HUES64 (cell line): ENCODE results near the gene COA6.
"Not testable (repeated sequence)": the region's sequence is repeated elsewhere in the genome, so short reads cannot be mapped to it uniquely, and the experiment has no call there.

Source experiments
- H3K27ac ChIP-seq: 2 replicates; pipeline ENCODE4 v1.7.0; 2013; ENCODE audit warnings: low read depth, low read length, inconsistent platforms
- H3K27me3 ChIP-seq: 2 replicates; pipeline ENCODE4 v1.6.1; 2013; ENCODE audit warnings: mild to moderate bottlenecking, low read length; ENCODE audit not compliant: insufficient read depth
- H3K36me3 ChIP-seq: 2 replicates; pipeline ENCODE4 v1.6.1; 2013; ENCODE audit warnings: mild to moderate bottlenecking, low read length; ENCODE audit not compliant: insufficient read depth
- H3K4me1 ChIP-seq: 2 replicates; pipeline ENCODE4 v1.6.1; 2013; ENCODE audit warnings: mild to moderate bottlenecking, low read length, moderate library complexity; ENCODE audit not compliant: insufficient read depth
- H3K4me3 ChIP-seq: 2 replicates; pipeline ENCODE4 v1.5.1; 2013; ENCODE audit warnings: mild to moderate bottlenecking, low read length, moderate library complexity
- H3K9ac ChIP-seq: 2 replicates; pipeline ENCODE4 v1.6.1; 2013; ENCODE audit warnings: mild to moderate bottlenecking, low read depth, low read length
- H3K9me3 ChIP-seq: 2 replicates; pipeline ENCODE4 v1.6.1; 2013; ENCODE audit warnings: low read depth, low read length; ENCODE audit not compliant: insufficient read depth
- WGBS: fragments of 150-250, 120-280 bp; methylation state at CpG from one replicate; pipeline ENCODE4 v1.1.7; 2013; ENCODE audit warnings: missing lambda C conversion rate; 5-methylcytosine and 5-hydroxymethylcytosine counted together

The COA6 gene

GRCh38 chr1:234342774-234343173 lies 30.5 kb upstream of the COA6 start:
- no peaks in the 10 kb centered on the region for H3K36me3 ChIP-seq
- no peak overlapping the region for H3K9ac ChIP-seq
- H3K27me3 ChIP-seq = no peaks in the 10 kb centered on the region
- no peak overlapping the region for H3K27ac ChIP-seq
- H3K4me3 ChIP-seq = no peak overlapping the region
- H3K9me3 ChIP-seq = peaks cover 17% of the 10 kb centered on the region; the same call in 1 of the 2 replicates
- WGBS = 95% methylated on average over 5 of the region's 5 CpGs
- no peaks in the 10 kb centered on the region for H3K4me1 ChIP-seq

DNA sequence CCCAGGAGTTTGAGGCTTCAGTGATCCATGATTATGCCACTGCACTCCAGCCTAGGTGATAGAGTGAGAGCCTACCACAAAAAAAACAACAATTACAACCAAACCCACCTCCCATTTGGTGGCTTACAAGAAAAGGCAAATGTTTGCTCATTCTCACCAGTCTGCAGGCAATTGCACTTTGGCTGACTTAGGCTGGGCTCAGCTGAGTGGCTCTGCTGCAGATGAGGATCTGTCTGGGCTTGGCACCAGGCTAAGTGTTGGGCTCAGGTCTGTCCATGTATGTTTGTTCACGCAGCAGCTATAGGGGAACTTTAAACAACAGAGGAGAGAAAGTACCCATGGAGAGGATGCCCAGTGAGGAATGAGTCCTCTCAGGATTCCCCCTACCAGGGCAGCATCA lies 28.0 kb upstream of the COA6 start:
- Histone ChIP-seq H3K36me3 (no peaks in the 10 kb centered on the region), H3K27me3 (no peaks in the 10 kb centered on the region), H3K9ac (no peak overlapping the region), H3K9me3 (peaks cover 4% of the 10 kb centered on the region; the same call in 1 of the 2 replicates), H3K4me1 (no peaks in the 10 kb centered on the region), H3K4me3 (no peak overlapping the region), H3K27ac (no peak overlapping the region)
- WGBS = 89% methylated on average over 1 of the region's 1 CpG

DNA sequence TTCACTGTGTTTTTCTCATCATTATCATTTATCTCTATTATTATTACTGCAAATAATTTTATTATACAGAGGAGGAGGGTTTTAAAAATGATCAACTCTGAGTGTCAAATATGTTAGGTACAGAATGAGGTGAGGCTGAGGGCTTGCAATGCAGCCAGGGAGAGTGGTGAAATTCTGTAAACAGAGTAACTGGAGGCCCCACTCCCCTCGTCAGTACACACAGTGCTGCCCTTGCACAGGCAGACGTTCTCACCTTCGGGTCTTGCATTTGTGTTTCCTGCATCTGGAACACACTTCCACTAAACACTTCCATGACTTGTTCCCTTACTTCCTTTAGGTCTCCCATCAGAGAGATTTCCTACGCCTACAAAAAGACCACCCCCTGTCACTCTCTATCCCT lies 24.3 kb upstream of the COA6 start:
- no peaks in the 10 kb centered on the region for H3K9me3 ChIP-seq
- H3K27ac ChIP-seq = no peak overlapping the region
- WGBS = 89% methylated on average over 4 of the region's 4 CpGs
- no peaks in the 10 kb centered on the region for H3K4me1 ChIP-seq
- H3K27me3 ChIP-seq = no peaks in the 10 kb centered on the region
- H3K9ac ChIP-seq = no peak overlapping the region
- H3K4me3 ChIP-seq = no peak overlapping the region
- H3K36me3 ChIP-seq = no peaks in the 10 kb centered on the region

DNA sequence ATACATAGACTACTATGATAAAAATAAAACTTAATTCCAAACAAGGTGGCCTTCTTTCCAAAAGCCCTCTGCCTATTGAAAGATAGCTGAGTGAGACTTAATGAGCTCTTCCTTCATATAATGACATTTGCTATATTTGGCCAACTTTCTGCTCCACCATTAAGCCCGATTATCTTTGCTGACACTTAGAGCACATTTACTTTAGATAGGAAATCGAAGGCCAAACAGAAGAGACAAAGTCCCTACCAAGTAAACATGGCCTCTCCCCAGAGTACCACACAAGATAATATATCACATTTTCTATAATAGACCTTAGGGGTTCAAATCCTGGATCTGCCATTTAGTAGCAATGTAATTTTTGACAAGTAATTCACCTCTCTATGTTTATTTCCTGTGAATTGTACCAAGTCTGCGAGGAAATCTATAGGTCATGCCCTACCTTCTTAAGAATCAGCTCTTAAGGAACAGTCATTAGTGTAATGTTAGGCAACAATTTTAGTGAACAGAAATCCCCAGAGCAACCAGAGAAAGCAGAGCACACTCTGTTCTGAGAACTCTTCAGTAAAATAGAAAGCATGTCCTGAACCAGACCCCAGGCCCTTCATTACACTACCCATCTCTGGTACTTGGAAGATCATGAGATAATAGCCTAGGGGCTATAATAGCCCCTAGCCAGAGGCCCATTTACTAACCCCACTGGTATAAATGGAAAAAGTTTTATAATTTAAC lies 17.3 kb upstream of the COA6 start:
- Histone ChIP-seq H3K4me3 (no peak overlapping the region), H3K27ac (no peak overlapping the region), H3K9ac (no peak overlapping the region), H3K27me3 (no peaks in the 10 kb centered on the region), H3K9me3 (no peaks in the 10 kb centered on the region), H3K36me3 (no peaks in the 10 kb centered on the region), H3K4me1 (no peaks in the 10 kb centered on the region)
- WGBS = 89% methylated on average over 3 of the region's 3 CpGs

DNA sequence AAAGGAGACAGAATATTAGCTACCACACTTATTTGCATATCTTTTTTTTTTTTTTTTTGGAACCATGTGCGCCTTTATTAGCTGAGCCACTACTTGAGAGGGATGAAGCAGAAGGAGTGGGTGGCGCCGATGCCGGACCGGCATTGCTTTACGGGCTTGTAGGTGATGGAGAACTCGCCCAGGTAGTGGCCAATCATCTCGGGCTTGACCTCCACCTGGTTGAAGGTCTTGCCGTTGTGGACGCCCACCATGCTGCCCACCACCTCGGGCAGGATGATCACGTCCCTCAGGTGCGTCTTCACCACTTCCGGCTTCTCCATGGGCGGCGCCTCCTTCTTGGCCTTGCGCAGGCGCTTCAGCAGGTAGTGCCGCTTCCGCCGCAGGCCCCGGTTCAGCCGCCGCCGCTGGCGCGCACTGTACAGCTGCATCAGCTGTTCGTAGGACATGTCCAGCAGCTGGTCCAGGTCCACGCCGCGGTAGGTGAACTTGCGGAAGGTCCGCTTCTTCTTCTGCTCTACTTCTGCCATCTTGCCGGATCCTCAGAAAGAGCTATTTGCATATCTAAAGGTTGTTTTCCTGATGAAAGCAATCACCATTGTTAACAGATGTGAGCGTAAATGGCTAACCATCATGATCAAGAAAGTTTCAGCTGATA lies 16.5 kb upstream of the COA6 start:
- H3K9ac ChIP-seq, H3K36me3 ChIP-seq, H3K27ac ChIP-seq, H3K9me3 ChIP-seq, H3K4me1 ChIP-seq, H3K4me3 ChIP-seq, H3K27me3 ChIP-seq: not testable (repeated sequence)
- WGBS = 96% methylated on average over 35 of the region's 35 CpGs

GRCh38 chr1:234357831-234358230 lies 15.4 kb upstream of the COA6 start:
- Histone ChIP-seq H3K9ac (no peak overlapping the region), H3K4me3 (no peak overlapping the region), H3K36me3 (no peaks in the 10 kb centered on the region)

GRCh38 chr1:234361102-234361603 lies 12.1 kb upstream of the COA6 start:
- H3K27ac ChIP-seq = no peak overlapping the region
- 90% methylated on average over 3 of the region's 3 CpGs for WGBS
- H3K27me3 ChIP-seq = no peaks in the 10 kb centered on the region
- H3K4me1 ChIP-seq = no peaks in the 10 kb centered on the region
- no peak overlapping the region for H3K4me3 ChIP-seq
- no peaks in the 10 kb centered on the region for H3K36me3 ChIP-seq
- H3K9ac ChIP-seq = no peak overlapping the region
- no peaks in the 10 kb centered on the region for H3K9me3 ChIP-seq

More at GRCh38 chr1:234357831-234358230, 15.4 kb upstream of the COA6 start:
- H3K9me3 ChIP-seq = no peaks in the 10 kb centered on the region
- no peaks in the 10 kb centered on the region for H3K27me3 ChIP-seq
- H3K4me1 ChIP-seq = no peaks in the 10 kb centered on the region
- no peak overlapping the region for H3K27ac ChIP-seq

DNA sequence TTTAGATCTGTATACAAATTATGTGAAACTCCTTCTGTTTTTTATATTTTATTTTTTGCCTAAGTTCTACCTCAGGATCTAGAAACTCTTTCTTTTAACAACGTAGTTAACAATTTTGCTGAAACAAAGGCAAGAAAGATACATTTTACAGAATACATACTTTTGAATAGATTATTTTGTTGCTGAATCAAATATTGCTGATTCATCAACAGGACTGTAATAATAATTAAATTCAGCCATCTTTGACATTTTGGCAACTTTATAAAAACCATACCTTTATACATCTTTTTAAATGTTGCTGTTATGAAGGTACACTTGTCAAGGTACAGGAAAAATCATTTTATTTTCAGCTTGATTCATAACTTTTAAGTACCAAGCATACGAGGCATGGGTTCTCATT lies 10.7 kb upstream of the COA6 start:
- 84% methylated on average over 1 of the region's 2 CpGs for WGBS

GRCh38 chr1:234368320-234369032 lies 4.8 kb upstream of the COA6 start:
- H3K4me1 ChIP-seq = no peaks in the 10 kb centered on the region; the same call in 1 of the 2 replicates
- no peaks in the 10 kb centered on the region for H3K9me3 ChIP-seq
- no peak overlapping the region for H3K27ac ChIP-seq
- H3K36me3 ChIP-seq = no peaks in the 10 kb centered on the region
- no peak overlapping the region for H3K9ac ChIP-seq
- H3K4me3 ChIP-seq = no peak overlapping the region
- H3K27me3 ChIP-seq = no peaks in the 10 kb centered on the region; the same call in 1 of the 2 replicates
- WGBS = 80% methylated on average over 12 of the region's 12 CpGs

More for the DNA sequence above, 10.7 kb upstream of the COA6 start:
- Histone ChIP-seq H3K36me3 (no peaks in the 10 kb centered on the region), H3K4me3 (no peak overlapping the region), H3K27me3 (no peaks in the 10 kb centered on the region), H3K9ac (no peak overlapping the region), H3K27ac (no peak overlapping the region), H3K4me1 (no peaks in the 10 kb centered on the region), H3K9me3 (no peaks in the 10 kb centered on the region)

DNA sequence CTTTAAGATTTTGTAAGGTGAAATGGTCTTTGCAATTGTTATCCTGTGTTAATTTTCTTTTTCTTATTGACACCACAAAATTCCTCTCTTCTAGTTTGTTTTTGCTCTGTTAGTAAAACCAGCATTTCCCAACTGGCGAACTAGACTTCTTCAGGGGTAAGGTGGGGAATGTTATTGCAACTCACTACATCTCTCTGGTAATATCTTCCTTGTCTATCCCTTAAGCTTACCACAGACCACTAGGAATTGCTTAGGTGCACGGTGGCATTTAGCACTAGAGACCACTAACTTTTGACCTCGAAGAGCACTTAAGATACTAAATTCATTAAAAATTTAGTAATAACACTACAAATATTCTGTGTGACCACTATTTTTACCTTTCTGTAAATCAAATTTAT lies 4.2 kb upstream of the COA6 start:
- H3K9ac ChIP-seq = no peak overlapping the region
- no peak overlapping the region for H3K27ac ChIP-seq
- H3K36me3 ChIP-seq = no peaks in the 10 kb centered on the region
- WGBS = 83% methylated on average over 2 of the region's 3 CpGs
- no peaks in the 10 kb centered on the region for H3K9me3 ChIP-seq
- H3K27me3 ChIP-seq = no peaks in the 10 kb centered on the region; the same call in 1 of the 2 replicates
- no peak overlapping the region for H3K4me3 ChIP-seq
- no peaks in the 10 kb centered on the region; the same call in 1 of the 2 replicates for H3K4me1 ChIP-seq

DNA sequence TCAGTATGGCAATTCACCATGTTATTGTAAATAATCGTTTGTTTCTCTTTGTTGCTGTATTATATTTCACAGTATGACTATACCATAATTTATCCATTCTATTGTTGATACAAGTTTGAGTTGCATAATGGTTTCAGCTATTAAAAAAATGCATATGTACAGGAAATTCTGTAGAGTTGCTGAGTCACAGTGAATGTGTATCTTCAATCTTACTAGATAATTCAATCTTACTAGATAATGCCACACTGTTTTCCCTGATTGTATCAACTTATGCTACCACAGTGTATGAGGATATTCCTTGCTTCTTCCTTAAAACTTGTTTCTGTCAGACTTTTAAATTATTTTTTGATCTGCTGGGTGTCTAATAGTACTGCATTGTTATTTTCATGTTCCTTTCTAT lies 3.5 kb upstream of the COA6 start:
- Histone ChIP-seq H3K27me3 (no peaks in the 10 kb centered on the region; the same call in 1 of the 2 replicates), H3K4me3 (no peak overlapping the region), H3K9ac (no peak overlapping the region), H3K36me3 (no peaks in the 10 kb centered on the region), H3K4me1 (peaks cover 3% of the 10 kb centered on the region; the same call in 1 of the 2 replicates), H3K27ac (no peak overlapping the region), H3K9me3 (no peaks in the 10 kb centered on the region)
- no CpG with 5 or more reads among the region's 1 CpG for WGBS
